AG04449 (cell line): ENCODE measurements around the gene PFDN4.
"Not testable (repeated sequence)": the region's sequence is repeated elsewhere in the genome, so short reads cannot be mapped to it uniquely, and the experiment has no call there.

Source experiments
- CTCF ChIA-PET: fragments of 350-600 bp; formaldehyde crosslinking; extraction: SDS; loops from one replicate; lab custom pipeline; 2021; ENCODE audit warnings: antibody characterized with exemption; lab: Yijun Ruan, JAX
- POLR2A ChIA-PET: fragments of 400-600, 350-600 bp; formaldehyde crosslinking; extraction: SDS; loops from one replicate; lab custom pipeline; 2020; ENCODE audit warnings: antibody characterized with exemption, inconsistent platforms; lab: Yijun Ruan, JAX
- DNase-seq: peaks from one replicate; pipeline ENCODE4 v3.0.0-alpha.2; 2010; ENCODE audit warnings: low read depth, low spot score
- H3K4me3 ChIP-seq: 2 replicates; pipeline ENCODE4 v1.5.1; 2011; ENCODE audit warnings: low read depth, mild to moderate bottlenecking, control low read depth, low read length
- TF ChIP-seq, protein P1 (sequence below): IDR thresholded peaks from one replicate; pipeline ENCODE4 v1.5.1; 2011; ENCODE audit warnings: mild to moderate bottlenecking, moderate library complexity, low read length, control low read depth, inconsistent platforms; ENCODE audit not compliant: insufficient read depth; ENCODE audit errors: missing control alignments

PFDN4 gene

DNA sequence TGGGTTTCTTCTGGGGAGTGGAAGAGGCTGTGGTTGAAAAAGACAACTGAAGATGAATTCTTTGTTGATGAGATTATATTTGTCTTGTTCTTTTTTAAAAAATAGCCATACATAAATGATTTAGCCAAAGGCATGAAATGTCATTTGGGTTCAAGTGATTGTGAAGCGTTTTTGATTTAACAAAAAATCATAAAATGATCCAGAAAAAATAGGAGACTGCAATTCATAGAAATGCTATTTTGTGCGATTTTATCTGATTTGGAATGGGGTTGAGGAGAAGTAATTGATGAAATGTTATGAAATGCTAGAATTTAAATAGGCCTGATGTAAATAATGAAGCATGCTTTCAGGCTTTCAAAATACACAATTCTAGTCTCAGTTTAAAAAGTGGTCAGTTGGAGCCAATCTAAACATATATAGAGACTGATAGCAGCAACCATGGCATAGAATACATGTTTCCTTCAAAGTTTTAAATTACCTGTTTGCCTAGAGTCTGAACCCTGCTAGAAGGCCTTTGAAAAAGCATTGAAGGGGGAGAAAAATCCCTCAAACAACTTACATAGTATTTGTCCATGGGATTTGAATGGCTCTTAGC is 21.8 kb downstream of the PFDN4 start:
- POLR2A ChIA-PET, result no interaction called here
- TF ChIP-seq, protein P1, sequence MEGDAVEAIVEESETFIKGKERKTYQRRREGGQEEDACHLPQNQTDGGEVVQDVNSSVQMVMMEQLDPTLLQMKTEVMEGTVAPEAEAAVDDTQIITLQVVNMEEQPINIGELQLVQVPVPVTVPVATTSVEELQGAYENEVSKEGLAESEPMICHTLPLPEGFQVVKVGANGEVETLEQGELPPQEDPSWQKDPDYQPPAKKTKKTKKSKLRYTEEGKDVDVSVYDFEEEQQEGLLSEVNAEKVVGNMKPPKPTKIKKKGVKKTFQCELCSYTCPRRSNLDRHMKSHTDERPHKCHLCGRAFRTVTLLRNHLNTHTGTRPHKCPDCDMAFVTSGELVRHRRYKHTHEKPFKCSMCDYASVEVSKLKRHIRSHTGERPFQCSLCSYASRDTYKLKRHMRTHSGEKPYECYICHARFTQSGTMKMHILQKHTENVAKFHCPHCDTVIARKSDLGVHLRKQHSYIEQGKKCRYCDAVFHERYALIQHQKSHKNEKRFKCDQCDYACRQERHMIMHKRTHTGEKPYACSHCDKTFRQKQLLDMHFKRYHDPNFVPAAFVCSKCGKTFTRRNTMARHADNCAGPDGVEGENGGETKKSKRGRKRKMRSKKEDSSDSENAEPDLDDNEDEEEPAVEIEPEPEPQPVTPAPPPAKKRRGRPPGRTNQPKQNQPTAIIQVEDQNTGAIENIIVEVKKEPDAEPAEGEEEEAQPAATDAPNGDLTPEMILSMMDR, result no peak
- CTCF ChIA-PET, result interaction anchor here (1.1 kb wide), 1 partner anchor 10 kb away, joined by 3 read pairs; no protein-coding TSS in a partner anchor
- DNase-seq, result no peak
- no peak overlapping the region for H3K4me3 ChIP-seq

DNA sequence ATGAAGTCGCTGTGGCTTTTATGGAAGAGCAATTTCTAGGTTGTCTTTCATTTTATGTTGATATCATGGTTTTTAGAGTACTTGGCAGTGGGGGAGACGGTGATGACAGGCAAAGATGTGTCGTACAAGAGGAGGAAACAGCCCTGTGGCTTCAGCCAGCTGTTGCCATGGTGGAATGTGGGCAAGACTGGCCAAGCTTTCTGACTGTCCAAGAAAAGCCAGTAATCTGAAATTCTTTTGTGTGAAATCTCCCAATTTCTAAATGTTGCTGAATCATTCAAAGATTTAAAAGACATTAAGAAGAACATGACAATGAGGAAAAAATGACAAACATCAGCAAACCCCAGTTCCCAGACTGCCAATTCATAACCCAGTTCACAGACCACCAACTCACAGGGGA is 23.1 kb downstream of the PFDN4 start:
- no peak overlapping the region for H3K4me3 ChIP-seq
- ChIA-PET POLR2A (no interaction called here), CTCF (interaction anchor here (1.0 kb wide), 1 partner anchor 416 kb away, joined by 3 read pairs; no protein-coding TSS in a partner anchor)
- DNase-seq, result no peak
- TF ChIP-seq, protein P1, result no peak

DNA sequence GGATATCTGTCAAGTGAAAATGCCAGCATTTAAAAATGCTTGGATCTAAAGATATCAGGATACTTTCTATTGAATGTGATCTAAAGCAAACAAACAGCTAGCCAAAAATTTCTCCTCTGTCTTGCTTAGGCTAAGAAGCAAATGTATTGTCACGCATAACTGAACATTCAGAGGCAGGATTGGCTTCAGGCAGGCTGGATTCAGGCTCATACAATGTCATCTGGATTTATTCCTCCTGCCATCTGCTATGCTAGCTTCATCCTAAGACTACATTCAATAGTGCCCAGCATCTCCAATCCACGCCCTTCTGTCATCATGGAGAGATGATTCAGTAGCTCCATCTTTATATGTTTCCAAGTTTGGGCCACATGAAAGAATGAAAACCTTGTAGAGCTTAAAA is 27.1 kb downstream of the PFDN4 start:
- TF ChIP-seq, protein P1, result no peak
- DNase-seq, result no peak
- POLR2A ChIA-PET, result no interaction called here

DNA sequence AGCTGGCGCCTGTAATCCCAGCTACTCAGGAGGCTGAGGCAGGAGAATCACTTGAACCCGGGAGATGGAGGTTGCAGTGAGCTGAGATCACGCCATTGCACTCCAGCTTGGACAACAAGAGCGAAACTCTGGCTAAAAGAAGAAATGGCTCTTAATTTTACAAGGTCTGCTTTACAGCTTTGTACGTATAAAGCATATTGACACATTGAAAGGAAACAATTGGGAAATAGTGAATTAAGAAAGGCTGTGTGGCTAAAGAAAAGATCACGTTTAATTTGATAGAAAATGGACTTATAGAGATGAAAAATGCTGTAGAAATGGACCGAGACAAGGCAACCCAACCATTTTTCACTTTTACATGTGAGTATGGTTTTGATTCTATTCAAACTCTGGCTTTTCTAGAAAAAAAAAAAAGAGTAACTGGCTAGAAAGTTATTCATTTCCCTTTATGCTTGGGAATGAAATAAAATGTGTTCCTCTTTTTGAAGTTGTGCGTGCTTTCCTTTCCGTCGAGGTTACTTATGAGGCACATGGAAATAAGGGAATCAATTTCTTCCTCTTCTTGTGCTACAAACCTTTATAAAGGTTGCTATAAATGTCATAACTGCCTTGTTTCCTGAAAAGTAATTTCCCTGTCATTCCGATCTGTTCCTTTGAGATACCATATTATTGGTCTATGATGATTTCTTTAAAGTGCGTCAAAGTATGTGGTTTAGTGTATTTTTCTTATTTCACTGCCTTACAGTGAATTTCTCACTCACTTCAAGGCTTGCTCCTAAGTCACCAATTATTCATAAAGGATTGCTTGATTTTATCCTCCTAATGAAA is 29.4 kb downstream of the PFDN4 start:
- ChIA-PET POLR2A (no interaction called here), CTCF (interaction anchor here (1.1 to 1.4 kb wide), 2 partner anchors 38 to 410 kb away, joined by 4 to 5 read pairs; no protein-coding TSS in a partner anchor)
- H3K4me3 ChIP-seq, result no peak overlapping the region
- DNase-seq, result no peak
- TF ChIP-seq, protein P1, result no peak

More for the DNA sequence above, 27.1 kb downstream of the PFDN4 start:
- H3K4me3 ChIP-seq, result no peak overlapping the region
- CTCF ChIA-PET, result interaction anchor here (0.6 to 1.9 kb wide), 4 partner anchors 13 to 415 kb away, joined by 3 to 6 read pairs (median 5); no protein-coding TSS in a partner anchor

DNA sequence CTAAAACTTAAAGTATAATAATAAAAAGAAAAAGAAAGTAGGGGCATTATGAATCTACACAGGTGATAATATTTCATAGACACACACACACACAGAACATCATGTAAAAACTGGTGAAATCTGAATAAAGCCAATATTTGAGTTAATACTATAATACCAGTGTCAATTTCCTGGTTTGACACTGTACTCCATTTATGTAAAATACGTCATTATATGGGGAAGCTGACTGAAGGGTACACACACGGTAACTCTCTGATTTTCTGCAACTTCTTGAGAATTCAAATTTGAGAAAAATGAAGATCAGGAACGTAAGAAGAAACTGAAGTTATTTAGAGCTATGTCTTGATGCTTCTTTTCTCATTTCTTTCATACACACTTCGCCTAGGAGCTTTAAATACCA is 36.2 kb downstream of the PFDN4 start:
- POLR2A ChIA-PET, result no interaction called here
- TF ChIP-seq, protein P1, result no peak
- DNase-seq, result no peak
- CTCF ChIA-PET, result interaction anchor here (1.1 kb wide), 1 partner anchor 12 kb away, joined by 3 read pairs; no protein-coding TSS in a partner anchor
- no peak overlapping the region for H3K4me3 ChIP-seq

DNA sequence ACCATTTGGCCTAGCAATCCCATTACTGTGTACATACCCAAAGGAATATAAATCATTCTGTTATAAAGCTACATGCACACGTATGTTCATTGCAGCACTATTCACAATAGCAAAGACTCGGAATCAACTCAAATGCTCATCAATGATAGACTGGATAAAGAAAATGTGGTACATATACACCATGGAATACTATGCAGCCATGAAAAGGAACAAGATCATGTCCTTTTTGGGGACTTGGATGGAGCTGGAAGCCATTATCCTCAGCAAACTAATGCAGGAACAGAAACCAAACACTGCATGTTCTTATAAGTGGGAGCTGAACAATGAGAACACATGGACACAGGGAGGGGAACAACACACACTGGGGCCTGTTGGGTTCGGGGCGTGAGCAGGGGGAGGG is 40.8 kb downstream of the PFDN4 start:
- DNase-seq, H3K4me3 ChIP-seq, POLR2A ChIA-PET: not testable (repeated sequence)
- CTCF ChIA-PET, result interaction anchor here (0.8 to 1.4 kb wide), 3 partner anchors 10 to 29 kb away, joined by 3 to 4 read pairs (median 3); no protein-coding TSS in a partner anchor
